CD14-positive monocyte (primary cell): ENCODE measurements around the gene CWH43. TPM values are rescaled to one million over a fixed set of nuclear protein-coding genes. Genes with fewer than 3 reads are reported as not detected.

ENCODE experiments used
- DNase-seq, 3 donors: peaks; one replicate each; pipeline ENCODE4 v3.0.0-alpha.2; 2011 to 2022
- H2AFZ ChIP-seq: 2 replicates; pipeline ENCODE4 v1.6.0; 2012; ENCODE audit warnings: mild to moderate bottlenecking, low read depth, low read length, inconsistent platforms; ENCODE audit not compliant: insufficient read depth, poor library complexity, severe bottlenecking
- H3K27ac ChIP-seq, 2 donors: 1 replicate in 1 of 2; 2 replicates in 1 of 2; pipeline ENCODE4 v1.5.1; 2012 to 2013; ENCODE audit warnings: low read length in 2 of 2, control low read depth in 1 of 2, inconsistent platforms in 1 of 2, low read depth in 1 of 2, mild to moderate bottlenecking in 1 of 2
- H3K27me3 ChIP-seq, 2 donors: one replicate each; pipeline versions ENCODE4 v1.6.0 to v1.6.1; 2011 to 2013; ENCODE audit warnings: low read length in 2 of 2; ENCODE audit not compliant: control insufficient read depth in 2 of 2, insufficient read depth in 2 of 2
- H3K36me3 ChIP-seq, 2 donors: replicated peaks in 1 of 2; 1 replicate in 1 of 2; 2 replicates in 1 of 2; pipeline versions ENCODE4 v1.5.1 to v1.6.1; 2012 to 2013; ENCODE audit warnings: low read length in 2 of 2, control low read depth in 1 of 2, inconsistent platforms in 1 of 2, mild to moderate bottlenecking in 1 of 2; ENCODE audit not compliant: insufficient read depth in 2 of 2, control insufficient read depth in 1 of 2
- H3K4me1 ChIP-seq, 2 donors: 1 replicate in 1 of 2; 2 replicates in 1 of 2; pipeline versions ENCODE4 v1.5.1 to v1.6.1; 2012 to 2013; ENCODE audit warnings: low read length in 2 of 2, control low read depth in 1 of 2, inconsistent platforms in 1 of 2, mild to moderate bottlenecking in 1 of 2, moderate library complexity in 1 of 2; ENCODE audit not compliant: insufficient read depth in 2 of 2, control insufficient read depth in 1 of 2
- H3K4me2 ChIP-seq: replicated peaks from 2 replicates; pipeline ENCODE3; 2012; ENCODE audit warnings: low read length, moderate library complexity, mild to moderate bottlenecking; ENCODE audit not compliant: poor library complexity, severe bottlenecking; ENCODE audit errors: extremely low read depth
- H3K4me3 ChIP-seq, 3 experiments: fragments of 200-600 bp in 1 of 3; sonication (generic) in 1 of 3; replicated peaks in 1 of 3; 1 replicate in 2 of 3; 2 replicates in 1 of 3; pipeline ENCODE4 v1.5.1; 2011 to 2013; ENCODE audit warnings: low read length in 3 of 3, mild to moderate bottlenecking in 3 of 3, control low read depth in 2 of 3, low read depth in 2 of 3, inconsistent platforms in 1 of 3, moderate library complexity in 1 of 3
- H3K79me2 ChIP-seq: 2 replicates; pipeline ENCODE4 v1.6.0; 2012; ENCODE audit warnings: mild to moderate bottlenecking, control low read depth, inconsistent platforms, low read length, moderate library complexity; ENCODE audit not compliant: insufficient read depth
- H3K9ac ChIP-seq: 2 replicates; pipeline ENCODE4 v1.6.0; 2017; ENCODE audit warnings: low read length, mild to moderate bottlenecking; ENCODE audit not compliant: insufficient read depth, poor library complexity, severe bottlenecking
- H3K9me3 ChIP-seq, 2 donors: replicated peaks in 1 of 2; 1 replicate in 1 of 2; 2 replicates in 1 of 2; pipeline versions ENCODE4 v1.5.1 to v1.6.1; 2012 to 2013; ENCODE audit warnings: low read length in 2 of 2, control low read depth in 1 of 2; ENCODE audit not compliant: control insufficient read depth in 1 of 2, insufficient read depth in 1 of 2
- H4K20me1 ChIP-seq: 2 replicates; pipeline ENCODE4 v1.6.0; 2012; ENCODE audit warnings: mild to moderate bottlenecking, low read length, control low read depth, moderate library complexity; ENCODE audit not compliant: insufficient read depth
- H3K27ac Mint-ChIP-seq, 7 donors: one replicate each; pipeline ENCODE4 v1.8.0; 2020; ENCODE audit warnings: mild to moderate bottlenecking in 7 of 7, mixed read lengths in 7 of 7, moderate library complexity in 6 of 7, inconsistent platforms in 2 of 7
- H3K27me3 Mint-ChIP-seq, 3 donors: one replicate each; pipeline ENCODE4 v1.8.0; 2021 to 2022; ENCODE audit warnings: low read depth in 3 of 3, mild to moderate bottlenecking in 3 of 3, mixed read lengths in 3 of 3, moderate library complexity in 3 of 3, inconsistent platforms in 1 of 3
- H3K36me3 Mint-ChIP-seq, 2 donors: one replicate each; pipeline ENCODE4 v1.8.0; 2020; ENCODE audit warnings: mixed read lengths in 2 of 2, inconsistent platforms in 1 of 2, mild to moderate bottlenecking in 1 of 2
- H3K4me1 Mint-ChIP-seq: one replicate; pipeline ENCODE4 v1.8.0; 2020; ENCODE audit warnings: mild to moderate bottlenecking, mixed read lengths
- H3K4me3 Mint-ChIP-seq, 2 donors: one replicate each; pipeline ENCODE4 v1.8.0; 2020; ENCODE audit warnings: mild to moderate bottlenecking in 2 of 2, mixed read lengths in 2 of 2, moderate library complexity in 1 of 2
- H3K9me3 Mint-ChIP-seq, 7 donors: one replicate each; pipeline ENCODE4 v1.8.0; 2020 to 2022; ENCODE audit warnings: mixed read lengths in 7 of 7, mild to moderate bottlenecking in 6 of 7, moderate library complexity in 6 of 7, inconsistent platforms in 2 of 7
- CTCF ChIP-seq: fragments of 200-600 bp; IDR thresholded peaks from one replicate; pipeline ENCODE4 v1.8.0; 2022; ENCODE audit warnings: antibody characterized with exemption, mild to moderate bottlenecking
- WGBS: methylation state at CpG from one replicate; pipeline ENCODE4 v1.1.5; 2013; ENCODE audit warnings: missing lambda C conversion rate; ENCODE audit not compliant: insufficient coverage; 5-methylcytosine and 5-hydroxymethylcytosine counted together
- intact Hi-C, 2 donors: fragments of 100-400 bp; cut with micrococcal nuclease; formaldehyde crosslinking; loops; one replicate each; pipeline versions ENCODE4 v1.15.0 to v1.15.1; 2023
- polyA plus RNA-seq, 3 donors: library from polyadenylated mRNA; depleted of rRNA in 1 of 3; unstranded in 2 of 3; stranded (reverse) in 1 of 3; fragments of 300-500 nt in 2 of 3; fragments of >200 nt in 1 of 3; fragmentation: Illumina TruSeq in 2 of 3; gene quantifications; 1 replicate in 2 of 3; 2 replicates in 1 of 3; pipeline ENCODE4 v1.2.3, GENCODE V29; 2012 to 2021

The CWH43 gene
- polyA plus RNA-seq, 3 donors: not detected

GRCh38 chr4:49036528-49036927 lies 50.5 kb downstream of the CWH43 start:
- Histone ChIP-seq H3K4me1 (no peaks in the 10 kb centered on the region), H3K9ac (no peak overlapping the region), H3K27ac (no peak overlapping the region), H3K27me3 (no peaks in the 10 kb centered on the region), H3K9me3 (no peaks in the 10 kb centered on the region), H4K20me1 (no peaks in the 10 kb centered on the region), H2AFZ (no peak overlapping the region), H3K79me2 (no peaks in the 10 kb centered on the region), H3K4me2 (no peak overlapping the region), H3K36me3 (no peaks in the 10 kb centered on the region), H3K4me3 (no peak overlapping the region)
- intact Hi-C loops: no loop called here
- no peak for DNase-seq
- no peak for TF ChIP-seq CTCF
- Mint-ChIP-seq H3K4me1 (no peaks in the 10 kb centered on the region), H3K27ac (no peak overlapping the region), H3K27me3 (peaks cover 2 to 8% (median 5%) of the 10 kb centered on the region in 3 donors), H3K36me3 (no peaks in the 10 kb centered on the region), H3K9me3 (peaks cover 0 to 2% (median 0%) of the 10 kb centered on the region in 7 donors), H3K4me3 (no peak overlapping the region)
- WGBS: no CpG with 5 or more reads among the region's 3 CpGs

- Mint-ChIP-seq H3K9me3 (peaks cover 0 to 5% (median 3%) of the 10 kb centered on the region in 7 donors), H3K4me1 (no peaks in the 10 kb centered on the region), H3K4me3 (no peak overlapping the region), H3K27ac (no peak overlapping the region), H3K27me3 (peaks cover 0 to 1% (median 0%) of the 10 kb centered on the region in 3 donors), H3K36me3 (no peaks in the 10 kb centered on the region)
- H3K36me3 ChIP-seq: no peaks in the 10 kb centered on the region
- intact Hi-C loops: no loop called here
- 73% methylated on average over 1 of the region's 3 CpGs for WGBS
- H3K79me2 ChIP-seq: no peaks in the 10 kb centered on the region
- H3K9ac ChIP-seq: no peak overlapping the region
- peaks cover 0 to 5% of the 10 kb centered on the region in 2 donors for H3K9me3 ChIP-seq
- TF ChIP-seq CTCF: no peak
- H2AFZ ChIP-seq: no peak overlapping the region
- no peak overlapping the region for H3K27ac ChIP-seq
- no peak overlapping the region for H3K4me2 ChIP-seq
- no peaks in the 10 kb centered on the region for H3K27me3 ChIP-seq
- H3K4me3 ChIP-seq: no peak overlapping the region
- no peaks in the 10 kb centered on the region for H3K4me1 ChIP-seq
- no peaks in the 10 kb centered on the region for H4K20me1 ChIP-seq
- DNase-seq: no peak
Measured at GRCh38 chr4:49044270-49044669, 58.2 kb downstream of the CWH43 start.
